HEK293T (cell line): Measurements from ENCODE around the gene CDH2.

Experiments used
- HDGF ChIP-seq: fragments of 450-650 bp; IDR thresholded peaks from 2 replicates; pipeline ENCODE4 v1.6.1; 2017; ENCODE audit warnings: antibody characterized with exemption, borderline replicate concordance
- LEF1 ChIP-seq: fragments of 450-650 bp; IDR thresholded peaks from 2 replicates; pipeline ENCODE4 v1.6.1; 2017; ENCODE audit warnings: mild to moderate bottlenecking, borderline replicate concordance
- SP1 ChIP-seq: fragments of 450-650 bp; IDR thresholded peaks from 2 replicates; pipeline ENCODE4 v1.6.1; 2017
- SUZ12 ChIP-seq: fragments of 450-650 bp; IDR thresholded peaks from 2 replicates; pipeline ENCODE4 v1.6.1; 2016; ENCODE audit warnings: mild to moderate bottlenecking

DNA sequence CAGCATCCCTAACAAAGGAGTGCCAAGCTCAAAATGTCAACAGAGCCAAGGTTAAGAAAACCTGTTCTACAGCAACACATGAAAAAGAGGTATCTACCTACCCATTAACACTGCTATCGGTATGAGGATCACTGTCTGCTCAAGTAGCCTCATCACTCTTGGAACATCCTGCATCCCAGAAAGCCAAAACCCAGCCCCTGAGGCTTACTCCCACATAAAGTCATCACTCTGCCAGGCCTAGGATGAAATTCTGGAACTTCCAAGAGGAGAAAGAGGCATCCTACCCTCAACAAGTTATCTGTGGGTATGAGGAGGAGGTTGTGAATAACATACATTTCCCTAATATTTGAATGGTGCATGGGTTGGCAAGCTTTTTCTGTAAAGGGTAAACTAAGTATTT is 25.5 kb downstream of the CDH2 start:
- TF ChIP-seq SUZ12 (no peak), SP1 (no peak), LEF1 (no peak), HDGF (no peak)
